ENCODE measurements around the gene TBCB.

DNA sequence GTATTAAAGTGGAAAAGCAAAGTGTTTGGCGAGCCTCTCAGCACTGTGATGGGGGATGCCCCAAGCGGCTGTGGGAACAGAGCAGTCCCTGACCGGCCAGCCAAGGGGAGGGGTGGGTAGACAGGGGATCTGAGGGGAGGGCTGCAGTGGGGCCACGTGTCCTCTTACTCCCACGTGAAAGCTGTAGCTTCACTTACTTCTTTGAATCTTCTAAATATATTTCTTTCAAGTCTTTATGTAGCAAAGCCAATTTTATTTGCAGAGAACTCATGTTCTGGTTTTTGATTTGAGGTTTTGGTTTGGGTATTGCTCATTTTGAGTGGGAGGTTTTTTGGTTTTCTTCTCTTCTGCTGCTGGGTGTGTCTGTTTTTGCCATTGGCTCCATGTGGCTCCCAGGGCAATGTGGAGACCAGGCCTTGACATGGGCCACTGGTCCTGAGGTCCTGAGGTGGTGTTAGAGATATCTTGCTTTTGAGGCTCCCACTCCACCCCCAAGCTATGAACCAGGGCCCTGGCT lies 22.1 kb upstream of the TBCB start:
- TF ChIP-seq POLR2A (IDR thresholded peaks at IDR 0.05), result no peak
- TF ChIP-seq, protein P1, sequence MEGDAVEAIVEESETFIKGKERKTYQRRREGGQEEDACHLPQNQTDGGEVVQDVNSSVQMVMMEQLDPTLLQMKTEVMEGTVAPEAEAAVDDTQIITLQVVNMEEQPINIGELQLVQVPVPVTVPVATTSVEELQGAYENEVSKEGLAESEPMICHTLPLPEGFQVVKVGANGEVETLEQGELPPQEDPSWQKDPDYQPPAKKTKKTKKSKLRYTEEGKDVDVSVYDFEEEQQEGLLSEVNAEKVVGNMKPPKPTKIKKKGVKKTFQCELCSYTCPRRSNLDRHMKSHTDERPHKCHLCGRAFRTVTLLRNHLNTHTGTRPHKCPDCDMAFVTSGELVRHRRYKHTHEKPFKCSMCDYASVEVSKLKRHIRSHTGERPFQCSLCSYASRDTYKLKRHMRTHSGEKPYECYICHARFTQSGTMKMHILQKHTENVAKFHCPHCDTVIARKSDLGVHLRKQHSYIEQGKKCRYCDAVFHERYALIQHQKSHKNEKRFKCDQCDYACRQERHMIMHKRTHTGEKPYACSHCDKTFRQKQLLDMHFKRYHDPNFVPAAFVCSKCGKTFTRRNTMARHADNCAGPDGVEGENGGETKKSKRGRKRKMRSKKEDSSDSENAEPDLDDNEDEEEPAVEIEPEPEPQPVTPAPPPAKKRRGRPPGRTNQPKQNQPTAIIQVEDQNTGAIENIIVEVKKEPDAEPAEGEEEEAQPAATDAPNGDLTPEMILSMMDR (IDR thresholded peaks at IDR 0.05 in 4 of 5, conservative IDR thresholded peaks at IDR 0.05 in 1 of 5), result no peak
